ENCODE results near the gene PRPH. TPM values are rescaled to one million over a fixed set of nuclear protein-coding genes. Genes with fewer than 3 reads are reported as not detected.

PRPH gene
- total and polyA plus RNA-seq, 9 of the 15 experiments (the other 6 are each of a cell fraction or from before 2014, with no cell fraction given) = 0.27 to 1.9 (median 1.3) TPM; not detected in 1

- Histone ChIP-seq H3K27ac (ENCODE audit: extremely low read depth, low read depth, low read length) (no peak overlapping the region), H3K27me3 (ENCODE audit: control insufficient read depth in 2 of 2, insufficient read depth in 2 of 2, low read length in 2 of 2) (peaks cover 3 to 5% of the 10 kb centered on the region in 2 experiments; a peak in 2 of 5 replicates), H3K9me3 (replicated peaks; ENCODE audit: control insufficient read depth, insufficient read depth, low read depth, low read length) (no peaks in the 10 kb centered on the region), H3K9ac (ENCODE audit: insufficient read depth in 1 of 2, low read depth in 2 of 2, low read length in 2 of 2) (peak overlapping the region in 1 of 2 experiments; percentile 32; a peak in 2 of 4 replicates), H4K20me1 (replicated peaks; ENCODE audit: control insufficient read depth, insufficient read depth, low read length) (peaks cover 2% of the 10 kb centered on the region; the same call in 1 of the 2 replicates), H3K4me3 (no peak overlapping the region), H3K79me2 (ENCODE audit: control insufficient read depth, insufficient read depth, low read length) (no peaks in the 10 kb centered on the region), H2AFZ (ENCODE audit: low read depth, low read length) (no peak overlapping the region), H3K9me1 (ENCODE audit: control insufficient read depth, insufficient read depth, low read length) (no peaks in the 10 kb centered on the region), H3K4me1 (replicated peaks in 1 of 2; ENCODE audit: control insufficient read depth in 2 of 2, insufficient read depth in 2 of 2, low read length in 2 of 2) (peaks cover 20 to 54% of the 10 kb centered on the region in 2 experiments), H3K36me3 (ENCODE audit: control insufficient read depth, insufficient read depth, low read length) (no peaks in the 10 kb centered on the region), H3K4me2 (ENCODE audit: insufficient read depth, low read length) (no peak overlapping the region)
- no peak for FAIRE-seq
- ChIA-PET CTCF (ENCODE audit: low intra/inter-chr PET ratio) (interaction anchor here (3.8 kb wide), 1 partner anchor 50 kb away, joined by 27 read pairs; no protein-coding TSS in a partner anchor), POLR2A (interaction anchor here (0.8 to 1.6 kb wide), 6 partner anchors 13 to 73 kb away, joined by 3 to 6 read pairs (median 3); partner anchors contain the start of gene TUBA1C)
- no peak for ATAC-seq
- no TSS peak for BruUV-seq (replicated peaks)
- intact Hi-C loops (cut with micrococcal nuclease) = no loop called here
- in situ Hi-C loops (cut with MboI) = loop anchor here (5.0 kb wide), 1 partner anchor 52 kb away; no protein-coding TSS in a partner anchor
- WGBS (ENCODE audit: insufficient coverage, low coverage, missing lambda C conversion rate) = 33% methylated on average over 6 of the region's 6 CpGs
- no peak for DNase-seq (ENCODE audit: extremely low read depth in 1 of 4, low spot score in 3 of 4)
- TF ChIP-seq SMAD1 (IDR thresholded peaks at IDR 0.05; ENCODE audit: low read depth, low read length, partially characterized antibody) = no peak
- TF ChIP-seq ZFP1 (CRISPR knock-in tag; IDR thresholded peaks at IDR 0.05) = no peak
- no peak for TF ChIP-seq CBFA2T3 (IDR thresholded peaks at IDR 0.05)
- TF ChIP-seq ZBTB11 (CRISPR knock-in tag; IDR thresholded peaks at IDR 0.05) = no peak
- no peak for TF ChIP-seq TSC22D4 (tag; IDR thresholded peaks at IDR 0.05)
- TF ChIP-seq ARID3A (IDR thresholded peaks at IDR 0.05; ENCODE audit: borderline replicate concordance, low read depth, low read length) = no peak
- TF ChIP-seq ZNF507 (tag; conservative IDR thresholded peaks at IDR 0.05) = no peak
- TF ChIP-seq NCOA1 (IDR thresholded peaks at IDR 0.05; ENCODE audit: low read depth) = no peak
- no peak for TF ChIP-seq ADNP (tag; IDR thresholded peaks at IDR 0.05)
- no peak for TF ChIP-seq HMBOX1 (IDR thresholded peaks at IDR 0.05)
- TF ChIP-seq POLR3A (IDR thresholded peaks at IDR 0.05; ENCODE audit: borderline replicate concordance, extremely low read depth, insufficient read depth, insufficient read length) = no peak
- TF ChIP-seq ZNF224 (CRISPR knock-in tag; IDR thresholded peaks at IDR 0.05) = no peak
- no peak for TF ChIP-seq NR2C1 (IDR thresholded peaks at IDR 0.05)
- no peak for TF ChIP-seq NR2C1 (tag; IDR thresholded peaks at IDR 0.05)
- TF ChIP-seq CREM (IDR thresholded peaks at IDR 0.05; ENCODE audit: low read depth) = no peak
These were observed 44.0 kb downstream of the PRPH start for GRCh38 chr12:49338830-49339463.

Measured in K562 (cell line).